IPS-15b (cell line): ENCODE measurements around the gene FGFBP1.

Source experiments
- H3K27me3 ChIP-seq: one replicate; pipeline ENCODE4 v1.6.1; 2013; ENCODE audit warnings: low read length; ENCODE audit not compliant: control insufficient read depth, insufficient read depth
- H3K36me3 ChIP-seq: one replicate; pipeline ENCODE4 v1.6.1; 2013; ENCODE audit warnings: low read length; ENCODE audit not compliant: control insufficient read depth, insufficient read depth
- H3K4me1 ChIP-seq: one replicate; pipeline ENCODE4 v1.6.1; 2013; ENCODE audit warnings: mild to moderate bottlenecking, low read length; ENCODE audit not compliant: control insufficient read depth, insufficient read depth
- H3K4me3 ChIP-seq: one replicate; pipeline ENCODE4 v1.5.1; 2013; ENCODE audit warnings: low read depth, low read length
- H3K9ac ChIP-seq: one replicate; pipeline ENCODE4 v1.6.1; 2013; ENCODE audit warnings: low read depth, mild to moderate bottlenecking, low read length
- H3K9me3 ChIP-seq: one replicate; pipeline ENCODE4 v1.6.1; 2013; ENCODE audit warnings: mild to moderate bottlenecking, low read length; ENCODE audit not compliant: control insufficient read depth, insufficient read depth

The FGFBP1 gene

DNA sequence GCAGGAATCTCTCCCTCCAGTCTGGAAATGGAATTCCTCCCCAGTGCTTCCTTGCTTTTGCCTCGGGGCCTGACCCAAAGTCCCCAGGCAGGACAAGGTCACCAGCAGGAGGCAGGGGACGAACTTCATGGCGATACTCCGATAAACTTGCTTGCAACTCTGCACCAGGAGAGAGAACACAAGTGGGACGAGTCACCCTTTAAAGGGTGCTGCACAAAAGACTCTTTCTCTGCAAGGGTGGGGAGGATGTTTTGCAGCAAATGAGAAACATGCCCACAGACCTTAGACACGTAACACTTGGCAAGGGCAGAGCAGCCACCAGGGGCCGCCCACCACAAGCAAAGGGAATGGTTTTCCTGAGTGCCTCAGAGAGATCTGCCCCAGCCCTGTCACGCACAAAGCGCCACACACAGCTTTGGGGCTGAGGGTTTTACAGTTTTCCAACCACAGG is 24.5 kb upstream of the FGFBP1 start, which contains the start of gene FGFBP2:
Gene FGFBP2, minus strand, starts transcription at position 175 of the 451 bp plus-strand sequence. Its CDS starts 46 bp downstream, at position 129.
- Histone ChIP-seq H3K36me3 (no peaks in the 10 kb centered on the region), H3K27me3 (no peaks in the 10 kb centered on the region), H3K4me1 (no peaks in the 10 kb centered on the region), H3K4me3 (no peak within 1 kb of the TSS), H3K9ac (no peak within 1 kb of the TSS), H3K9me3 (no peaks in the 10 kb centered on the region)

DNA sequence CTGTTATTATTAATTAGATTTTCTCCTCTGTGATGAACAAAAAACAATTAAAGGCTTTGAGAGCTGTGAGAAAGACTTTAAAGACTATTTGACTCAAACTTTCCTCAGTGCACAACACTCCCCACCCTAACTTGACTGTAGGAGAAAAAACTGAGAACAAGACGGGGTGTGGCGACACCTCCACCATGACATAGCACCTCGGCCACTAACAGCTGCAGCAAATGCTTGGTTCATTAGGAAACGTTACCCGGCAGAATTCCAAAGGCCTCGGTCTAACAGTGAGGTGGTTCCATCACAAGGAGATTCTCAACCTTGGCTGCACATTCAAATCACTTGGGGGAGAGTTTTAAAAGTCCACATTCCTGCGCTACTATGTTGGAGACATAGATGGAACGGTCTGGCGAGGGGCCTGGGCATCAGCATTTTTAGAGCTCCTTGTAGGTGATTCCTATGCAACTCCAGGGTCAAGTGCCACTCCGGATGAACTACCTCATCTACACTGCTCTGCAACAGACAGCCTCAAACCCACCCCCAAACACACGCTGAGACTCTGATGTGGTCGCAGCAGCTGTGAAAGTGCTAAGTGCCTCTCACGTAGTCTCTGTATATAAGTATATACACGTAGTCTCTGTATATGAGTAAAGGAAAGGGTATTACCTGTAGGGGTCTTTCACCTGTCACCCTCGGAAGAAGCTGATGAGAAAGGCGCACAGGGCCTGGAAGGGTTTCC is 23.4 kb upstream of the FGFBP1 start:
- no peak overlapping the region for H3K4me3 ChIP-seq
- H3K36me3 ChIP-seq: no peaks in the 10 kb centered on the region
- no peaks in the 10 kb centered on the region for H3K9me3 ChIP-seq
- H3K4me1 ChIP-seq: no peaks in the 10 kb centered on the region
- H3K9ac ChIP-seq: no peak overlapping the region
- H3K27me3 ChIP-seq: no peaks in the 10 kb centered on the region

DNA sequence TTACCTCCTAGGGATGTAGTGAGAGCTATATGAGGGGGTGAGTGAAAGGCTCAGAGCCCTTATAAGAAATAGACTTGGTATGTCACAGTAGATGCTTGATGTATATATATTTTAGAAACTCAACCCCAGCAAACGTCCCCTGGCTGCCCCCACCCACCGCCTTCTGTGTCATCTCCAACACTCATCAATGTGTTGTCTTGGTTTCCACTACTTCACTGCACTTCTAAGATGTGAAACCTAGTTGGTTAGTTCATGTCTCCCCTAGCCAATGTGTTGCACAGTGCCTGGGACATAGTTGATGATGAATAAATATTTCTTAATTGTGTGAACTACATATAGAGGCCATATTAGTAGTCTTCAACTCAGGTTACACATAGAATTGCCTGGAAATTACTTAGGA is 20.0 kb upstream of the FGFBP1 start:
- H3K4me1 ChIP-seq: no peaks in the 10 kb centered on the region
- no peaks in the 10 kb centered on the region for H3K36me3 ChIP-seq
- H3K9me3 ChIP-seq: peaks cover 3% of the 10 kb centered on the region
- no peak overlapping the region for H3K4me3 ChIP-seq
- H3K9ac ChIP-seq: no peak overlapping the region
- H3K27me3 ChIP-seq: no peaks in the 10 kb centered on the region

DNA sequence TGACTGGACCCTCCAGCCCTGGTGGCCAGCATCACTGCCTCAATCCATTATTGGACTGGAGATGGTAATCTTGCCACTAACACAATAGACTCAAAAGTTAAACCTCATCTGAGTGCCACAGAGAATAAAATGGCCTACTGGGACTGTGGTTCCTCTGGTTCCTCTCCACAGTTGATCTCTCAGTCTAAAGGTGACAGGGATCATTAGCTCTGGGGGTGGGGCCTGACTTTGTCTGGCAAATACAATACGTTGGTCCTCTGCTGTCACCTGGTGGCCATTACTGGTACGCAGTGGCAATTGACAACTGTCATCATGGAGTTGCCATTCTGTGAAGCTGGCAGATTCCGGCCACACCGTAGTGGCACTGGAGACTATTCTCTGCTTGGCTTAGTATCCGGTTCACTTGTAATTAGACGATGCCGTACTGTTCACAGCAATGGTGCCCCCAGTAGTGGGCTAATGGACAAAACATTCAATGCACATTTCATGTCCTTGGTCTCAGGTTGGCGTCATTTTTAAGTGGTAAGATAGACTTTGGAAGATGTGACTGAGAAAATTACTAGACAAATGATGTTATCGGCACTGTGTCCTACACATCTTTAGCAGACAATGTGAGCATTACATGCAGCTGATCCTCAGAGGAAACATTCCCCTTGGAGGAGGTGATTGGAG is 17.8 kb upstream of the FGFBP1 start:
- Histone ChIP-seq H3K9me3 (peaks cover 3% of the 10 kb centered on the region), H3K36me3 (no peaks in the 10 kb centered on the region), H3K4me3 (no peak overlapping the region), H3K27me3 (no peaks in the 10 kb centered on the region), H3K9ac (no peak overlapping the region), H3K4me1 (no peaks in the 10 kb centered on the region)

- peaks cover 3% of the 10 kb centered on the region for H3K9me3 ChIP-seq
- H3K9ac ChIP-seq: no peak overlapping the region
- no peaks in the 10 kb centered on the region for H3K36me3 ChIP-seq
- no peaks in the 10 kb centered on the region for H3K27me3 ChIP-seq
- H3K4me3 ChIP-seq: no peak overlapping the region
- H3K4me1 ChIP-seq: no peaks in the 10 kb centered on the region
Measured at GRCh38 chr4:15955670-15956069, 17.1 kb upstream of the FGFBP1 start.

- Histone ChIP-seq H3K9ac (no peak overlapping the region), H3K4me1 (no peaks in the 10 kb centered on the region), H3K36me3 (no peaks in the 10 kb centered on the region), H3K27me3 (no peaks in the 10 kb centered on the region), H3K9me3 (peaks cover 3% of the 10 kb centered on the region), H3K4me3 (no peak overlapping the region)
Measured at GRCh38 chr4:15953625-15954024, 15.1 kb upstream of the FGFBP1 start.

DNA sequence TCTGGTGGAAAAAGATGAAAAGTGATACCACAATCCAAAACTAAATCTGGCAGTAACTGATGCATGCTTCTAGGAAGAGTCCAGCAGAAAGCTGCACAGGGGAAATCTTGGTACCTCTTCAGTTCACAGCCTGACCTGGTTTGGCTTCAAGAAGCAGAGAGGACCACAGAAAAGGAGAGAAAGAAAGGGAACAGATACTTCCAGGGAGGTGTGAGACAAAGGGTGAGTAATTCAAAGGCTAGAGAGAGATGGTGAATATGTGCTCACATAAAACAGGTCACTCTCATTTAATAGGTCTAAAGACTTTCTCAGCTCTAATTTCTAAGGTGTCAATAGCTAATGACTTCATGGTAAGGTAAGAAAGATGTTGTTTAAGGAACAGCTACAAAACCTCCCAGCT is 13.2 kb upstream of the FGFBP1 start:
- Histone ChIP-seq H3K4me1 (no peaks in the 10 kb centered on the region), H3K36me3 (no peaks in the 10 kb centered on the region), H3K9me3 (peaks cover 3% of the 10 kb centered on the region), H3K27me3 (no peaks in the 10 kb centered on the region), H3K9ac (no peak overlapping the region), H3K4me3 (no peak overlapping the region)

GRCh38 chr4:15948826-15949225 is 10.3 kb upstream of the FGFBP1 start:
- no peaks in the 10 kb centered on the region for H3K36me3 ChIP-seq
- H3K9me3 ChIP-seq: no peaks in the 10 kb centered on the region
- no peak overlapping the region for H3K9ac ChIP-seq
- H3K27me3 ChIP-seq: no peaks in the 10 kb centered on the region
- H3K4me1 ChIP-seq: no peaks in the 10 kb centered on the region
- H3K4me3 ChIP-seq: no peak overlapping the region

DNA sequence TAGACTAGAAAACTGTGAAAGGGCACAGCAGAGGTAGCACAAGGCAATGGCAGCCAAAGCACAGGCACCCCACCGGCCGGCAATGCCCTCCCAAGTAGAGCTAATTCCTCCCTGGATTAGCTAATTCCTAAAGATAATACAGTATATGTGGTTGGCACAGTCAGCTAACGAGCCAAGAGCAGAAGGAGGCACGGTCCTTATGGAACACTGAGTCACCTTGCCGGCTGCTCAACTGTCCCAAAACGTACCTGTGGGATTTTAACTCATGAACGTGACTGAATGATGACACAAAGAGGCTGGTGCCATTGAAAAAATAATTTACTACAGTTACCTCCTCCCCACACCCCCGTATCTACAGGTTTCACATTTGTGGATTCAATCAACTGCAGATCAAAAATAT is 9.1 kb upstream of the FGFBP1 start:
- H3K4me1 ChIP-seq: no peaks in the 10 kb centered on the region
- no peaks in the 10 kb centered on the region for H3K27me3 ChIP-seq
- no peaks in the 10 kb centered on the region for H3K9me3 ChIP-seq
- no peak overlapping the region for H3K9ac ChIP-seq
- no peaks in the 10 kb centered on the region for H3K36me3 ChIP-seq
- no peak overlapping the region for H3K4me3 ChIP-seq

- H3K9me3 ChIP-seq: no peaks in the 10 kb centered on the region
- no peaks in the 10 kb centered on the region for H3K27me3 ChIP-seq
- no peak overlapping the region for H3K4me3 ChIP-seq
- H3K4me1 ChIP-seq: no peaks in the 10 kb centered on the region
- no peak overlapping the region for H3K9ac ChIP-seq
- H3K36me3 ChIP-seq: no peaks in the 10 kb centered on the region
Measured at GRCh38 chr4:15945516-15945915, 7.0 kb upstream of the FGFBP1 start.

- Histone ChIP-seq H3K4me1 (no peaks in the 10 kb centered on the region), H3K9ac (no peak overlapping the region), H3K9me3 (no peaks in the 10 kb centered on the region), H3K36me3 (no peaks in the 10 kb centered on the region), H3K4me3 (no peak overlapping the region), H3K27me3 (no peaks in the 10 kb centered on the region)
Measured at GRCh38 chr4:15944895-15945294, 6.4 kb upstream of the FGFBP1 start.

DNA sequence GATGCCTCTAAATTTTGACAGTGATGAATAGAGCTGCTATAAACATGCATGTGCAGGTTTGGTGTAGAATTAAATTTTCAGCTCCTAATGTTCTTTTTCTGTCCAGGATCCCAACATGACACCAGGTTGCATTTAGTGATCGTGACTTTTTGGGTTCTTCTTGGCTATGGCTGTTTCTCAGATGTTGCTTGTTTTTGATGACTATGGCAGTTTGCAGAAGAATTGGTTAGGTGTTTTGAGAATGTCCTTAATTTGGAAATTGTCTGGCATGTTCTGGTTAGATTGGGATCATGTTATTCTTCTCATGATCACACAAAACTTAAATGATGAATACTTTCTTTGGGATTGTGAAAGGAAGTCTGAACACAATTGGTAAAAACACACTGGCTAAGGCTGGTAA is 3.7 kb upstream of the FGFBP1 start:
- Histone ChIP-seq H3K36me3 (no peaks in the 10 kb centered on the region), H3K4me3 (no peak overlapping the region), H3K9me3 (no peaks in the 10 kb centered on the region), H3K9ac (no peak overlapping the region), H3K27me3 (no peaks in the 10 kb centered on the region), H3K4me1 (no peaks in the 10 kb centered on the region)
